ENCODE data around the gene GNB5.

GNB5 gene

DNA sequence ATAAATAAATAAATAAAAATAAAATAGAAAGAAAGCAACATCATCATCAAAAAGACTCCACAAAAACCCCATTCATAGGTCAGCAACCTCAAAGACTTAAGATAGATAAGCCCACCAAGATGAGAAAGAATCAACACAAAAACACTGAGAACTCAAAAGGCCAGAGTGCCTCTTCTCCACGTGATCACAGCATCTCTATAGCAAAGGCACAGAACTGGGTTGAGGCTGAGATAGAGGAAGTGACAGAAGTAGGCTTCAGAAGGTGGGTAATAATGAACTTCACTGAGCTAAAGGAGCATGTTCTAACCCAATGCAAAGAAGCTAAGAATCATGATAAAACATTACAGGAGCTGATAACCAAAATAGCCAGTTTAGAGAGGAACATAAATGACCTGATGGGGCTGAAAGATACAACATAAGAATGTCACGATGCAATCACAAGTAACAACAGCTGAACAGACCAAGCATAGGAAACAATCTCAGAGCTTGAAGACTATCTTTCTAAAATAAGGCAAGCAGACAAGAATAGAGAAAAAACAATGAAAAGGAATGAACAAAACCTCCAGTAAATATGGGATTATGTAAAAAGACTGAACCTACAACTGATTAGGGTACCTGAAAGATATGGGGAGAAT lies 26.4 kb downstream of the GNB5 start:
- Histone ChIP-seq H3K36me3 (replicated peaks; ENCODE audit: insufficient read depth, low read length) (no peaks in the 10 kb centered on the region), H3K79me2 (ENCODE audit: low read length) (peaks cover 30% of the 10 kb centered on the region; the same call in 1 of the 2 replicates), H3K4me2 (ENCODE audit: low read depth, low read length) (no peak overlapping the region), H3K4me3 (ENCODE audit: low read length) (no peak overlapping the region), H4K20me1 (ENCODE audit: insufficient read depth, low read length) (no peaks in the 10 kb centered on the region), H3K4me1 (ENCODE audit: low read length) (no peaks in the 10 kb centered on the region), H2AFZ (ENCODE audit: low read length) (no peak overlapping the region), H3K9me2 (replicated peaks; ENCODE audit: insufficient read depth, low read length) (no peaks in the 10 kb centered on the region), H3K27ac (ENCODE audit: low read length) (no peak overlapping the region), H3K9me3 (replicated peaks; ENCODE audit: insufficient read depth, low read length) (no peaks in the 10 kb centered on the region), H3K27me3 (replicated peaks; ENCODE audit: insufficient read depth, low read length) (no peaks in the 10 kb centered on the region), H3K9ac (ENCODE audit: low read length) (no peak overlapping the region), H3F3A (ENCODE audit: insufficient read depth, low read length) (no peaks in the 10 kb centered on the region)
- DNase-seq = no peak
- TF ChIP-seq EZH2phosphoT487 (IDR thresholded peaks at IDR 0.05; ENCODE audit: low read length) (no peak), EZH2 (optimal IDR thresholded peaks at IDR 0.05; ENCODE audit: low read depth, low read length) (no peak)
- TF ChIP-seq, protein P1, sequence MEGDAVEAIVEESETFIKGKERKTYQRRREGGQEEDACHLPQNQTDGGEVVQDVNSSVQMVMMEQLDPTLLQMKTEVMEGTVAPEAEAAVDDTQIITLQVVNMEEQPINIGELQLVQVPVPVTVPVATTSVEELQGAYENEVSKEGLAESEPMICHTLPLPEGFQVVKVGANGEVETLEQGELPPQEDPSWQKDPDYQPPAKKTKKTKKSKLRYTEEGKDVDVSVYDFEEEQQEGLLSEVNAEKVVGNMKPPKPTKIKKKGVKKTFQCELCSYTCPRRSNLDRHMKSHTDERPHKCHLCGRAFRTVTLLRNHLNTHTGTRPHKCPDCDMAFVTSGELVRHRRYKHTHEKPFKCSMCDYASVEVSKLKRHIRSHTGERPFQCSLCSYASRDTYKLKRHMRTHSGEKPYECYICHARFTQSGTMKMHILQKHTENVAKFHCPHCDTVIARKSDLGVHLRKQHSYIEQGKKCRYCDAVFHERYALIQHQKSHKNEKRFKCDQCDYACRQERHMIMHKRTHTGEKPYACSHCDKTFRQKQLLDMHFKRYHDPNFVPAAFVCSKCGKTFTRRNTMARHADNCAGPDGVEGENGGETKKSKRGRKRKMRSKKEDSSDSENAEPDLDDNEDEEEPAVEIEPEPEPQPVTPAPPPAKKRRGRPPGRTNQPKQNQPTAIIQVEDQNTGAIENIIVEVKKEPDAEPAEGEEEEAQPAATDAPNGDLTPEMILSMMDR (IDR thresholded peaks at IDR 0.05; ENCODE audit: low read length) = no peak

DNA sequence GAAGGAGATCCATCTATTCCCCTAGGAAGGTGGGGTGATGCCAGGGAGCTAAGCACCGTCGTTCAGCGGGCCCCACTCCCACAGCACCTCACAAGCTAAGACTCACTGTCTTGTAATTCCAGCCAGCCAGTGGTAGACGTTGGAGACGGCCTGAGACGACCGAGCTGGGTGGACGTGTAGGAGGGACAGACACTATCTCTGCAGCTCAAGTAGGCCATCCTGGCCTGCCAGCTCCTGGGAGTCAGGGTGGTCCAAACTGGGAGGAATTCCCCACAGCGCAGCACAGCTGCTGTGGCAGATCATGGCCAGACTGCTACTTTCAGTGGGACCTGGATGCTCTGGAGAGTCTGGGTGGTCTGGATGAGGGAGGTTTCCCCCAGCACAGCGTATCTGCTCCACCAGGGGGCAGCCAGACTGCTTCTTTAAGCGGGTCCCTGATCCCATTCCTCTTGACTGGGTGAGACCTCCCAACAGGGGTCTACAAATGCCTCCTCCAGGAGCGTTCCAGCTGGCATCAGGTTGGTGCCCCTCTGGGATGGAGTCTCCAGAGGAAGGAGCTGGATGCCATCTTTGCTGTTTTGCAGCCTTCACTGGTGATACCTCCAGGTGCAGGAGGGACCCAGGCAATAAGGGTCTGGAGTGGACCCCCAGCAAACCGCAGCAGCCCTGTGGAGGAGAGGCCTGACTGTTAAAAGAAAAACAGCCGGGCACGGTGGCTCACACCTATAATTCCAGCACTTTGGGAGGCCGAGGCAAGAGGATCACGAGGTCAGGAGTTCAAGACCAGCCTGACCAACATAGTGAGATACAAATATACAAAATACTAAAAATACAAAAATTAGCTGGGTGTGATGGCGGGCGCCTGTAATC lies 27.6 kb downstream of the GNB5 start:
- no peaks in the 10 kb centered on the region for H3F3A ChIP-seq (ENCODE audit: insufficient read depth, low read length)
- no peak overlapping the region for H3K4me3 ChIP-seq (ENCODE audit: low read length)
- no peaks in the 10 kb centered on the region for H4K20me1 ChIP-seq (ENCODE audit: insufficient read depth, low read length)
- H3K36me3 ChIP-seq (replicated peaks; ENCODE audit: insufficient read depth, low read length) = no peaks in the 10 kb centered on the region
- no peaks in the 10 kb centered on the region for H3K9me2 ChIP-seq (replicated peaks; ENCODE audit: insufficient read depth, low read length)
- H3K27ac ChIP-seq (ENCODE audit: low read length) = no peak overlapping the region
- H3K27me3 ChIP-seq (replicated peaks; ENCODE audit: insufficient read depth, low read length) = no peaks in the 10 kb centered on the region
- DNase-seq = no peak
- no peaks in the 10 kb centered on the region for H3K9me3 ChIP-seq (replicated peaks; ENCODE audit: insufficient read depth, low read length)
- H3K9ac ChIP-seq (ENCODE audit: low read length) = no peak overlapping the region
- H3K4me1 ChIP-seq (ENCODE audit: low read length) = no peaks in the 10 kb centered on the region
- no peak overlapping the region for H3K4me2 ChIP-seq (ENCODE audit: low read depth, low read length)
- H2AFZ ChIP-seq (ENCODE audit: low read length) = no peak overlapping the region
- TF ChIP-seq EZH2phosphoT487 (IDR thresholded peaks at IDR 0.05; ENCODE audit: low read length) = no peak
- TF ChIP-seq, protein P1 (IDR thresholded peaks at IDR 0.05; ENCODE audit: low read length) = peak; percentile 22
- TF ChIP-seq EZH2 (optimal IDR thresholded peaks at IDR 0.05; ENCODE audit: low read depth, low read length) = no peak
- peaks cover 26% of the 10 kb centered on the region; the same call in 1 of the 2 replicates for H3K79me2 ChIP-seq (ENCODE audit: low read length)

DNA sequence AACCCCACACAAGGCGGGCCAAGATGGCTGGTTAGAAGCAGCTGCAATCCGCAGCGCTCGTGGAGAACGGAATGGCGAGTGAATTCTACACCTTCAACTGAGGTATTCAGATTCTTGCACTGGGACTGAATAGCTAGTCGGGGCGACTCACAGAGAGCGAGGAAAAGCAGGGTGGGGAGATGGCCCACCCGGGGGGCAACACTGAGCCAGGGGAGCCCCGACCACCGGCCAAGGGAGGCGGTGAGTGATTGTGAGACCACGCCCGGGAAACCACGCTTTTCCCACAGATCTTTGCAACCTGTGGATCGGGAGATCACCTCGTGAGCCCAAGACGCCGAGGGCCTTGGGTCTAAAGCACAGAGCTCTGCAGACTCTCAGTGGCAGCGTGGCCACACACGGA lies 28.3 kb downstream of the GNB5 start:
- Histone ChIP-seq H4K20me1 (ENCODE audit: insufficient read depth, low read length) (no peaks in the 10 kb centered on the region), H3K27ac (ENCODE audit: low read length) (no peak overlapping the region), H3K4me3 (ENCODE audit: low read length) (no peak overlapping the region), H3K4me1 (ENCODE audit: low read length) (no peaks in the 10 kb centered on the region), H3F3A (ENCODE audit: insufficient read depth, low read length) (no peaks in the 10 kb centered on the region), H2AFZ (ENCODE audit: low read length) (no peak overlapping the region), H3K9ac (ENCODE audit: low read length) (no peak overlapping the region), H3K9me2 (replicated peaks; ENCODE audit: insufficient read depth, low read length) (no peaks in the 10 kb centered on the region), H3K79me2 (ENCODE audit: low read length) (peaks cover 20% of the 10 kb centered on the region; the same call in 1 of the 2 replicates), H3K36me3 (replicated peaks; ENCODE audit: insufficient read depth, low read length) (no peaks in the 10 kb centered on the region), H3K9me3 (replicated peaks; ENCODE audit: insufficient read depth, low read length) (no peaks in the 10 kb centered on the region), H3K4me2 (ENCODE audit: low read depth, low read length) (no peak overlapping the region), H3K27me3 (replicated peaks; ENCODE audit: insufficient read depth, low read length) (no peaks in the 10 kb centered on the region)
- TF ChIP-seq EZH2 (optimal IDR thresholded peaks at IDR 0.05; ENCODE audit: low read depth, low read length) (no peak), EZH2phosphoT487 (IDR thresholded peaks at IDR 0.05; ENCODE audit: low read length) (no peak)
- TF ChIP-seq, protein P1 (IDR thresholded peaks at IDR 0.05; ENCODE audit: low read length) = no peak
- no peak for DNase-seq
